H9 (cell line): Measurements from ENCODE around the gene FBLN1. TPM values are rescaled to one million over a fixed set of nuclear protein-coding genes. Genes with fewer than 3 reads are reported as not detected.

Experiments
- DNase-seq: peaks from one replicate; pipeline ENCODE4 v3.0.0-alpha.2; 2017
- H2AFZ ChIP-seq: one replicate; pipeline ENCODE4 v1.6.1; 2013; ENCODE audit warnings: mild to moderate bottlenecking, low read length, control low read depth, moderate library complexity
- H2AK5ac ChIP-seq: 2 replicates; pipeline ENCODE4 v1.6.1; 2013; ENCODE audit warnings: low read length, control low read depth, mixed read lengths; ENCODE audit not compliant: insufficient read length
- H2BK120ac ChIP-seq: one replicate; pipeline ENCODE4 v1.6.1; 2013; ENCODE audit warnings: low read depth, mild to moderate bottlenecking, low read length, control low read depth, inconsistent platforms; ENCODE audit not compliant: poor library complexity, severe bottlenecking
- H2BK12ac ChIP-seq: 2 replicates; pipeline ENCODE4 v1.6.1; 2013; ENCODE audit warnings: low read length, control low read depth, mixed read lengths, low read depth; ENCODE audit not compliant: insufficient read length
- H2BK15ac ChIP-seq: 2 replicates; pipeline ENCODE4 v1.6.1; 2013; ENCODE audit warnings: low read depth, low read length, control low read depth
- H2BK20ac ChIP-seq: one replicate; pipeline ENCODE4 v1.6.1; 2013; ENCODE audit warnings: low read depth, mild to moderate bottlenecking, low read length, control low read depth, inconsistent platforms; ENCODE audit not compliant: poor library complexity, severe bottlenecking
- H2BK5ac ChIP-seq: 2 replicates; pipeline ENCODE4 v1.6.1; 2013; ENCODE audit warnings: low read length, control low read depth, mixed read lengths; ENCODE audit not compliant: insufficient read length
- H3K14ac ChIP-seq: 2 replicates; pipeline ENCODE4 v1.6.1; 2013; ENCODE audit warnings: low read length, control low read depth; ENCODE audit not compliant: insufficient read depth
- H3K18ac ChIP-seq: 2 replicates; pipeline ENCODE4 v1.6.1; 2013; ENCODE audit warnings: low read depth, mild to moderate bottlenecking, mixed read lengths, low read length, control low read depth; ENCODE audit not compliant: insufficient read length
- H3K23ac ChIP-seq: 2 replicates; pipeline ENCODE4 v1.6.1; 2013; ENCODE audit warnings: low read length, control low read depth, mixed read lengths, low read depth; ENCODE audit not compliant: insufficient read length
- H3K23me2 ChIP-seq: 2 replicates; pipeline ENCODE4 v1.6.1; 2013; ENCODE audit warnings: low read depth, mild to moderate bottlenecking, mixed read lengths, low read length, control low read depth; ENCODE audit not compliant: insufficient read length, poor library complexity, severe bottlenecking
- H3K27ac ChIP-seq: 2 replicates; pipeline ENCODE4 v1.5.1; 2013; ENCODE audit warnings: low read length, control low read depth, mixed read lengths, low read depth; ENCODE audit not compliant: insufficient read length
- H3K27me3 ChIP-seq: 2 replicates; pipeline ENCODE4 v1.6.1; 2013; ENCODE audit warnings: low read length, control low read depth, inconsistent platforms; ENCODE audit not compliant: insufficient read depth
- H3K4ac ChIP-seq: 2 replicates; pipeline ENCODE4 v1.6.1; 2013; ENCODE audit warnings: low read depth, mild to moderate bottlenecking, control low read depth, inconsistent platforms, low read length, moderate library complexity
- H3K4me1 ChIP-seq: 2 replicates; pipeline ENCODE4 v1.6.1; 2013; ENCODE audit warnings: low read length, control low read depth, inconsistent platforms; ENCODE audit not compliant: insufficient read depth
- H3K4me2 ChIP-seq: 2 replicates; pipeline ENCODE4 v1.6.1; 2013; ENCODE audit warnings: low read length, control low read depth, mixed read lengths; ENCODE audit not compliant: insufficient read length, insufficient read depth
- H3K56ac ChIP-seq: 2 replicates; pipeline ENCODE4 v1.6.1; 2013; ENCODE audit warnings: low read depth, mild to moderate bottlenecking, mixed read lengths, low read length, control low read depth; ENCODE audit not compliant: insufficient read length
- H3K79me1 ChIP-seq: 2 replicates; pipeline ENCODE4 v1.6.1; 2013; ENCODE audit warnings: low read depth, mild to moderate bottlenecking, moderate library complexity, low read length, control low read depth, inconsistent platforms; ENCODE audit not compliant: insufficient read depth, poor library complexity, severe bottlenecking
- H3K79me2 ChIP-seq: 2 replicates; pipeline ENCODE4 v1.6.1; 2013; ENCODE audit warnings: low read length, control low read depth, inconsistent platforms; ENCODE audit not compliant: insufficient read depth
- H3K9ac ChIP-seq: 2 replicates; pipeline ENCODE4 v1.6.1; 2013; ENCODE audit warnings: low read length, control low read depth, mixed read lengths; ENCODE audit not compliant: insufficient read length; ENCODE audit errors: extremely low read depth
- H3K9me3 ChIP-seq: one replicate; pipeline ENCODE4 v1.6.1; 2013; ENCODE audit warnings: low read depth, low read length, inconsistent platforms; ENCODE audit not compliant: control insufficient read depth
- H3T11ph ChIP-seq: one replicate; pipeline ENCODE4 v1.6.1; 2013; ENCODE audit warnings: mild to moderate bottlenecking, low read length, control low read depth, inconsistent platforms
- H4K20me1 ChIP-seq: one replicate; pipeline ENCODE4 v1.6.1; 2013; ENCODE audit not compliant: control insufficient read depth, insufficient read length, insufficient read depth
- H4K5ac ChIP-seq: 2 replicates; pipeline ENCODE4 v1.6.1; 2013; ENCODE audit warnings: low read depth, mild to moderate bottlenecking, mixed read lengths, low read length, control low read depth; ENCODE audit not compliant: insufficient read length
- H4K8ac ChIP-seq: replicated peaks from 2 replicates; pipeline ENCODE4 v1.6.1; 2013; ENCODE audit warnings: low read length, control low read depth, mixed read lengths, low read depth; ENCODE audit not compliant: insufficient read length
- H4K91ac ChIP-seq: 2 replicates; pipeline ENCODE4 v1.6.1; 2013; ENCODE audit warnings: low read depth, mild to moderate bottlenecking, moderate library complexity, mixed read lengths, low read length, control low read depth; ENCODE audit not compliant: insufficient read length
- H3K27ac Mint-ChIP-seq, 3 experiments: 2 replicates in 2 of 3; 3 replicates in 1 of 3; pipeline ENCODE4 v1.8.0; 2020 to 2021; ENCODE audit warnings: mixed read lengths in 3 of 3, mild to moderate bottlenecking in 1 of 3, moderate library complexity in 1 of 3
- H3K27me3 Mint-ChIP-seq: 2 replicates; pipeline ENCODE4 v1.8.0; 2021; ENCODE audit warnings: low read depth, mild to moderate bottlenecking, moderate library complexity, mixed read lengths
- H3K36me3 Mint-ChIP-seq, 3 experiments: 2 replicates in 2 of 3; 3 replicates in 1 of 3; pipeline ENCODE4 v1.8.0; 2020 to 2021; ENCODE audit warnings: low read depth in 3 of 3, mixed read lengths in 3 of 3; ENCODE audit not compliant: insufficient read depth in 1 of 3
- H3K4me1 Mint-ChIP-seq, 2 experiments: 2 replicates each; pipeline ENCODE4 v1.8.0; 2020; ENCODE audit warnings: mixed read lengths in 2 of 2
- H3K4me3 Mint-ChIP-seq, 2 experiments: 2 replicates in 1 of 2; 3 replicates in 1 of 2; pipeline ENCODE4 v1.8.0; 2020 to 2021; ENCODE audit warnings: mild to moderate bottlenecking in 2 of 2, mixed read lengths in 2 of 2, moderate library complexity in 1 of 2
- H3K9me3 Mint-ChIP-seq, 2 experiments: 2 replicates in 1 of 2; 3 replicates in 1 of 2; pipeline ENCODE4 v1.8.0; 2020; ENCODE audit warnings: mild to moderate bottlenecking in 2 of 2, mixed read lengths in 2 of 2, moderate library complexity in 1 of 2
- WGBS: extraction: QIAGEN DNeasy Blood & Tissue Kit; methylation state at CpG from one replicate; pipeline ENCODE4 v1.1.7; 2013; ENCODE audit warnings: missing lambda C conversion rate, low lambda C conversion rate, mixed read lengths; ENCODE audit not compliant: insufficient read length; ENCODE audit errors: extremely low coverage; 5-methylcytosine and 5-hydroxymethylcytosine counted together
- total RNA-seq: library from RNA; stranded (reverse); gene quantifications from 2 replicates; pipeline ENCODE4 v1.2.1, GENCODE V29; 2021
- TF ChIP-seq, protein P1 (sequence below): fragments of 200-600 bp; sonication (generic); conservative IDR thresholded peaks from 3 replicates; pipeline ENCODE4 v1.8.0; 2021; ENCODE audit warnings: antibody characterized with exemption, mild to moderate bottlenecking

Gene FBLN1
- total RNA-seq, 1 experiment from 2014 or later = 140 TPM

GRCh38 chr22:45503050-45503815 lies 550 bp downstream of the FBLN1 start:
- H2BK20ac ChIP-seq = no peak overlapping the region
- no peak overlapping the region for H3T11ph ChIP-seq
- Mint-ChIP-seq H3K4me1 (peaks cover 39 to 49% of the 10 kb centered on the region in 2 experiments), H3K27ac (peak overlapping the region; percentile 58 to 96 (median 83); a peak in 6 of 7 replicates), H3K4me3 (peak overlapping the region; percentile 83 to 91), H3K27me3 (peaks cover 6% of the 10 kb centered on the region), H3K36me3 (peaks cover 0 to 4% (median 3%) of the 10 kb centered on the region in 3 experiments; a peak in 4 of 7 replicates), H3K9me3 (peaks cover 0 to 3% of the 10 kb centered on the region in 2 experiments; a peak in 1 of 5 replicates)
- H2BK12ac ChIP-seq = no peak overlapping the region
- H3K56ac ChIP-seq = no peak overlapping the region
- H4K8ac ChIP-seq = no peak overlapping the region
- no peak overlapping the region; the same call in 1 of the 2 replicates for H3K4ac ChIP-seq
- TF ChIP-seq, protein P1, sequence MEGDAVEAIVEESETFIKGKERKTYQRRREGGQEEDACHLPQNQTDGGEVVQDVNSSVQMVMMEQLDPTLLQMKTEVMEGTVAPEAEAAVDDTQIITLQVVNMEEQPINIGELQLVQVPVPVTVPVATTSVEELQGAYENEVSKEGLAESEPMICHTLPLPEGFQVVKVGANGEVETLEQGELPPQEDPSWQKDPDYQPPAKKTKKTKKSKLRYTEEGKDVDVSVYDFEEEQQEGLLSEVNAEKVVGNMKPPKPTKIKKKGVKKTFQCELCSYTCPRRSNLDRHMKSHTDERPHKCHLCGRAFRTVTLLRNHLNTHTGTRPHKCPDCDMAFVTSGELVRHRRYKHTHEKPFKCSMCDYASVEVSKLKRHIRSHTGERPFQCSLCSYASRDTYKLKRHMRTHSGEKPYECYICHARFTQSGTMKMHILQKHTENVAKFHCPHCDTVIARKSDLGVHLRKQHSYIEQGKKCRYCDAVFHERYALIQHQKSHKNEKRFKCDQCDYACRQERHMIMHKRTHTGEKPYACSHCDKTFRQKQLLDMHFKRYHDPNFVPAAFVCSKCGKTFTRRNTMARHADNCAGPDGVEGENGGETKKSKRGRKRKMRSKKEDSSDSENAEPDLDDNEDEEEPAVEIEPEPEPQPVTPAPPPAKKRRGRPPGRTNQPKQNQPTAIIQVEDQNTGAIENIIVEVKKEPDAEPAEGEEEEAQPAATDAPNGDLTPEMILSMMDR = no peak
- H2BK5ac ChIP-seq = no peak overlapping the region
- peaks cover 17% of the 10 kb centered on the region for H3K23me2 ChIP-seq
- no peak overlapping the region for H4K91ac ChIP-seq
- H3K23ac ChIP-seq = no peak overlapping the region
- no peaks in the 10 kb centered on the region for H3K9me3 ChIP-seq
- peak overlapping the region; percentile 61 for H3K4me2 ChIP-seq
- H3K27me3 ChIP-seq = no peaks in the 10 kb centered on the region
- no peak overlapping the region for H2AFZ ChIP-seq
- no peaks in the 10 kb centered on the region for H4K20me1 ChIP-seq
- H2BK120ac ChIP-seq = no peak overlapping the region
- peak overlapping the region; percentile 65 for H3K14ac ChIP-seq
- H3K79me1 ChIP-seq = no peaks in the 10 kb centered on the region
- H3K18ac ChIP-seq = peak overlapping the region; percentile 60
- peaks cover 3% of the 10 kb centered on the region; the same call in 1 of the 2 replicates for H3K4me1 ChIP-seq
- H3K79me2 ChIP-seq = peaks cover 17% of the 10 kb centered on the region; the same call in 1 of the 2 replicates
- no peak overlapping the region for H2BK15ac ChIP-seq
- H3K9ac ChIP-seq = peak overlapping the region; percentile 43
- no peak overlapping the region for H3K27ac ChIP-seq
- no peak overlapping the region for H4K5ac ChIP-seq
- DNase-seq = peak; percentile 61
- H2AK5ac ChIP-seq = no peak overlapping the region
- no CpG with 5 or more reads among the region's 53 CpGs for WGBS
